HepG2 (cell line): Measurements from ENCODE around the gene NOP9. TPM values are rescaled to one million over a fixed set of nuclear protein-coding genes. Genes with fewer than 3 reads are reported as not detected.

Source experiments
- CSRNP2 ChIP-seq: sonication (generic); formaldehyde crosslinking; conservative IDR thresholded peaks from 2 replicates; pipeline ENCODE4 v1.8.0; 2022; ENCODE audit warnings: low read depth, missing genetic modification reagents
- FOXK2 ChIP-seq: fragments of 450-650 bp; IDR thresholded peaks from 2 replicates; pipeline ENCODE4 v1.6.1; 2016
- MLX ChIP-seq: IDR thresholded peaks from 2 replicates; pipeline ENCODE4 v1.6.1; 2016
- NCOR1 ChIP-seq: fragments of 200-600 bp; sonication (generic); IDR thresholded peaks from 2 replicates; pipeline ENCODE4 v1.7.0; 2017; ENCODE audit warnings: antibody characterized with exemption, low read length, borderline replicate concordance
- NR2C2 ChIP-seq: sonication (generic); formaldehyde crosslinking; IDR thresholded peaks from 2 replicates; pipeline ENCODE4 v1.4.0; 2020; ENCODE audit warnings: missing genetic modification reagents, mild to moderate bottlenecking, moderate library complexity, borderline replicate concordance
- SNAPC4 ChIP-seq: sonication (generic); formaldehyde crosslinking; IDR thresholded peaks from 2 replicates; pipeline ENCODE4 v1.4.0; 2020; ENCODE audit warnings: mild to moderate bottlenecking, missing genetic modification reagents
- SP2 ChIP-seq: sonication (generic); formaldehyde crosslinking; IDR thresholded peaks from 2 replicates; pipeline ENCODE4 v1.5.1; 2020; ENCODE audit warnings: mild to moderate bottlenecking, missing genetic modification reagents
- TBL1XR1 ChIP-seq: fragments of 150-350 bp; IDR thresholded peaks from 2 replicates; pipeline ENCODE4 v1.6.1; 2014; ENCODE audit warnings: borderline replicate concordance, low read length; ENCODE audit not compliant: partially characterized antibody
- ZBTB44 ChIP-seq: sonication (generic); formaldehyde crosslinking; IDR thresholded peaks from 2 replicates; pipeline ENCODE4 v1.4.0; 2020; ENCODE audit warnings: missing genetic modification reagents
- ZNF142 ChIP-seq: sonication (generic); formaldehyde crosslinking; IDR thresholded peaks from 2 replicates; pipeline ENCODE4 v1.4.0; 2020; ENCODE audit warnings: missing genetic modification reagents
- ZNF446 ChIP-seq: sonication (generic); formaldehyde crosslinking; IDR thresholded peaks from 2 replicates; pipeline ENCODE4 v1.5.0; 2020; ENCODE audit warnings: mild to moderate bottlenecking, missing genetic modification reagents
- ZNF660 ChIP-seq: sonication (generic); formaldehyde crosslinking; IDR thresholded peaks from 2 replicates; pipeline ENCODE4 v1.5.1; 2020; ENCODE audit warnings: mild to moderate bottlenecking, low read depth, missing genetic modification reagents, borderline replicate concordance
- ZNF776 ChIP-seq: sonication (generic); formaldehyde crosslinking; IDR thresholded peaks from 2 replicates; pipeline ENCODE4 v1.4.0; 2020; ENCODE audit warnings: mild to moderate bottlenecking, missing genetic modification reagents
- polyA plus RNA-seq, 8 experiments: library from polyadenylated mRNA; depleted of rRNA in 3 of 8; stranded (reverse) in 7 of 8; unstranded in 1 of 8; fragments of >200 nt; fragmentation: Illumina TruSeq in 4 of 8; extraction: Trizol in 4 of 8; gene quantifications; 2 replicates each; pipeline versions ENCODE4 v1.2.1 to v1.2.3, GENCODE V29; 2011 to 2016; ENCODE audit warnings: low read depth in 4 of 8, missing spikeins in 1 of 8, mixed read lengths in 1 of 8; ENCODE audit not compliant: insufficient read depth in 1 of 8
- total RNA-seq, 5 experiments: library from RNA; depleted of rRNA; stranded (reverse); fragments of >200 nt; fragmentation: Illumina TruSeq; extraction: Trizol; gene quantifications; 2 replicates each; pipeline ENCODE4 v1.2.3, GENCODE V29; 2016; ENCODE audit warnings: low read depth in 1 of 5

Gene NOP9
- total and polyA plus RNA-seq, 2 of the 13 experiments (the other 11 are each of a cell fraction or from before 2014, with no cell fraction given), result 24.5 to 61.6 TPM

- TF ChIP-seq SNAPC4 (CRISPR knock-in tag) (no peak), NCOR1 (no peak; the same call in 1 of the 2 replicates), TBL1XR1 (no peak), CSRNP2 (CRISPR knock-in tag) (no peak), ZNF776 (CRISPR knock-in tag) (no peak; the same call in 1 of the 2 replicates), ZBTB44 (no peak), ZNF446 (CRISPR knock-in tag) (no peak), ZNF660 (CRISPR knock-in tag) (no peak), FOXK2 (no peak), MLX (CRISPR knock-in tag) (peak; percentile 50; the same call in 1 of the 2 replicates), NR2C2 (CRISPR knock-in tag) (no peak), ZNF142 (peak; percentile 31; the same call in 1 of the 2 replicates), SP2 (no peak)
Measured at GRCh38 chr14:24252289-24253124, 47.1 kb upstream of the NOP9 start (continued).
